Coronary artery (tissue), 2 donors: Measurements from ENCODE around the gene TOB2.

ENCODE experiments used
- DNase-seq: peaks from one replicate; pipeline ENCODE4 v3.0.0-alpha.2; 2017; ENCODE audit warnings: low spot score
- H3K27ac ChIP-seq, 2 donors: fragments of 200-600 bp; sonication (generic); one replicate each; pipeline ENCODE4 v1.5.1; 2016 to 2019
- H3K4me3 ChIP-seq: fragments of 200-600 bp; sonication (generic); 2 replicates; pipeline ENCODE4 v1.5.1; 2016; ENCODE audit warnings: mild to moderate bottlenecking, moderate library complexity
- CTCF ChIP-seq: fragments of 200-600 bp; sonication (generic); IDR thresholded peaks from one replicate; pipeline ENCODE4 v1.5.1; 2019; ENCODE audit warnings: antibody characterized with exemption

The TOB2 gene

GRCh38 chr22:41482319-41482935 is 35.8 kb upstream of the TOB2 start:
- peak overlapping the region; percentile 90 to 96 for H3K27ac ChIP-seq
- no peak overlapping the region for H3K4me3 ChIP-seq
- no peak for TF ChIP-seq CTCF
- DNase-seq, result no peak

GRCh38 chr22:41481925-41482318 is 35.3 kb upstream of the TOB2 start:
- no peak for DNase-seq
- Histone ChIP-seq H3K4me3 (no peak overlapping the region), H3K27ac (peak overlapping the region; percentile 90 to 96)
- TF ChIP-seq CTCF, result no peak

- peak overlapping the region; percentile 90 to 96 for H3K27ac ChIP-seq
- peak; percentile 83 for DNase-seq
- no peak for TF ChIP-seq CTCF
- H3K4me3 ChIP-seq, result peak overlapping the region; percentile 55
Measured at GRCh38 chr22:41481131-41481830, 34.7 kb upstream of the TOB2 start.

GRCh38 chr22:41480397-41480735 is 33.8 kb upstream of the TOB2 start:
- DNase-seq, result no peak
- TF ChIP-seq CTCF, result no peak
- H3K4me3 ChIP-seq, result peak overlapping the region; percentile 17
- H3K27ac ChIP-seq, result peak overlapping the region; percentile 90 to 96

GRCh38 chr22:41479671-41480396 is 33.2 kb upstream of the TOB2 start:
- no peak for DNase-seq
- no peak for TF ChIP-seq CTCF
- peak overlapping the region; percentile 17 for H3K4me3 ChIP-seq
- peak overlapping the region; percentile 90 to 96 for H3K27ac ChIP-seq

- TF ChIP-seq CTCF, result no peak
- H3K4me3 ChIP-seq, result no peak overlapping the region
- no peak for DNase-seq
- H3K27ac ChIP-seq, result peak overlapping the region; percentile 90 to 96
Measured at GRCh38 chr22:41478891-41479521, 32.4 kb upstream of the TOB2 start.
